Urothelium cell line (cell line): ENCODE data around the gene MORF4L1.
"Not testable (repeated sequence)": the region's sequence is repeated elsewhere in the genome, so short reads cannot be mapped to it uniquely, and the experiment has no call there.

ENCODE experiments used
- DNase-seq: peaks from one replicate; pipeline ENCODE4 v3.0.0; 2011; ENCODE audit warnings: low spot score, mixed read lengths
- FAIRE-seq: peaks from 2 replicates; lab custom pipeline; 2011; peaks lifted over from hg19 to GRCh38; lab: Jason Lieb, UNC

Gene MORF4L1

GRCh38 chr15:78872155-78872971 is at the start of gene MORF4L1:
TSS of gene MORF4L1 (plus strand) at chr15:78872890. CDS start at chr15:78873018, 128 bp downstream.
- DNase-seq (peak; percentile 98), FAIRE-seq (peak; percentile 96)

GRCh38 chr15:78828920-78829319 is 43.8 kb upstream of the MORF4L1 start:
- DNase-seq, result no peak
- no peak for FAIRE-seq

- no peak for FAIRE-seq
- DNase-seq, result no peak
Observed at GRCh38 chr15:78830514-78831228, 42.0 kb upstream of the MORF4L1 start.

GRCh38 chr15:78831229-78832207 is 41.2 kb upstream of the MORF4L1 start:
- FAIRE-seq (no peak), DNase-seq (no peak)

- FAIRE-seq (no peak), DNase-seq (no peak)
Observed at GRCh38 chr15:78836333-78836732, 36.4 kb upstream of the MORF4L1 start.

GRCh38 chr15:78837131-78837530 is 35.6 kb upstream of the MORF4L1 start:
- DNase-seq, result no peak
- no peak for FAIRE-seq

GRCh38 chr15:78837543-78837942 is 35.1 kb upstream of the MORF4L1 start:
- no peak for FAIRE-seq
- DNase-seq, result no peak

GRCh38 chr15:78838489-78838888 is 34.2 kb upstream of the MORF4L1 start:
- no peak for DNase-seq
- no peak for FAIRE-seq

GRCh38 chr15:78839151-78839550 is 33.5 kb upstream of the MORF4L1 start:
- FAIRE-seq, DNase-seq: not testable (repeated sequence)

GRCh38 chr15:78840661-78841375 is 31.9 kb upstream of the MORF4L1 start:
- DNase-seq, result peak; percentile 55
- FAIRE-seq, result no peak

GRCh38 chr15:78841376-78841706 is 31.3 kb upstream of the MORF4L1 start:
- FAIRE-seq (no peak), DNase-seq (no peak)

- FAIRE-seq (no peak), DNase-seq (no peak)
Observed at GRCh38 chr15:78841891-78842290, 30.8 kb upstream of the MORF4L1 start.

- no peak for FAIRE-seq
- no peak for DNase-seq
Observed at GRCh38 chr15:78842519-78842918, 30.2 kb upstream of the MORF4L1 start.

- DNase-seq, FAIRE-seq: not testable (repeated sequence)
Observed at GRCh38 chr15:78846906-78847305, 25.8 kb upstream of the MORF4L1 start.

GRCh38 chr15:78847387-78847906 is 25.2 kb upstream of the MORF4L1 start:
- not testable (repeated sequence) for DNase-seq, FAIRE-seq

GRCh38 chr15:78850352-78850751 is 22.3 kb upstream of the MORF4L1 start:
- DNase-seq, result no peak

GRCh38 chr15:78850941-78851755 is 21.5 kb upstream of the MORF4L1 start:
- DNase-seq, result no peak
- no peak for FAIRE-seq

More at GRCh38 chr15:78850352-78850751, 22.3 kb upstream of the MORF4L1 start:
- no peak for FAIRE-seq

GRCh38 chr15:78853500-78853899 is 19.2 kb upstream of the MORF4L1 start:
- DNase-seq, result no peak
- no peak for FAIRE-seq

GRCh38 chr15:78854833-78855372 is 17.8 kb upstream of the MORF4L1 start:
- DNase-seq (no peak), FAIRE-seq (no peak)
